Thyroid gland (tissue), 4 donors: ENCODE results near the gene ATOH7. TPM values are rescaled to one million over a fixed set of nuclear protein-coding genes. Genes with fewer than 3 reads are reported as not detected.

ENCODE experiments used
- DNase-seq, 2 donors: peaks; one replicate each; pipeline ENCODE4 v3.0.0-alpha.2; 2019
- H3K27ac ChIP-seq, 3 donors: fragments of 200-600 bp; sonication (generic); 1 replicate in 2 of 3; 2 replicates in 1 of 3; pipeline ENCODE4 v1.5.1; 2016 to 2019; ENCODE audit warnings: mild to moderate bottlenecking in 1 of 3, moderate library complexity in 1 of 3
- H3K27me3 ChIP-seq: fragments of 200-600 bp; sonication (generic); one replicate; pipeline ENCODE4 v1.5.1; 2019
- H3K36me3 ChIP-seq, 2 donors: fragments of 200-600 bp; sonication (generic); one replicate each; pipeline ENCODE4 v1.5.1; 2016 to 2019
- H3K4me1 ChIP-seq, 2 donors: fragments of 200-600 bp; sonication (generic); one replicate each; pipeline ENCODE4 v1.5.1; 2017 to 2019
- H3K4me3 ChIP-seq, 3 donors: fragments of 200-600 bp; sonication (generic); replicated peaks in 1 of 3; 1 replicate in 2 of 3; 2 replicates in 1 of 3; pipeline ENCODE4 v1.5.1; 2016; ENCODE audit warnings: mild to moderate bottlenecking in 1 of 3
- H3K9me3 ChIP-seq: fragments of 200-600 bp; sonication (generic); one replicate; pipeline ENCODE4 v1.5.1; 2017
- POLR2A ChIP-seq, 2 donors: fragments of 450-650 bp; IDR thresholded peaks; one replicate each; pipeline ENCODE4 v1.6.1; 2017; ENCODE audit warnings: antibody characterized with exemption in 2 of 2, mild to moderate bottlenecking in 2 of 2, moderate library complexity in 1 of 2
- WGBS, 2 donors: methylation state at CpG; one replicate each; pipeline ENCODE4 v1.1.5; 2017; 5-methylcytosine and 5-hydroxymethylcytosine counted together
- intact Hi-C: fragments of 100-400 bp; cut with DNase I; formaldehyde crosslinking; loops from one replicate; pipeline ENCODE4 v1.15.1; 2023
- total RNA-seq, 4 donors: library from RNA; depleted of rRNA; stranded (reverse); fragments of >200 nt; gene quantifications; one replicate each; pipeline ENCODE4 v1.2.3, GENCODE V29; 2016
- TF ChIP-seq, protein P1 (sequence below), 6 experiments: fragments of 200-600 bp in 3 of 6; fragments of 450-650 bp in 3 of 6; sonication (generic) in 3 of 6; IDR thresholded peaks; one replicate each; pipeline ENCODE4 v1.5.1; 2016 to 2019; ENCODE audit warnings: antibody characterized with exemption in 6 of 6, mild to moderate bottlenecking in 2 of 6, inconsistent platforms in 1 of 6, moderate library complexity in 1 of 6

The ATOH7 gene
- total RNA-seq, 4 donors from 2014 or later = not detected

DNA sequence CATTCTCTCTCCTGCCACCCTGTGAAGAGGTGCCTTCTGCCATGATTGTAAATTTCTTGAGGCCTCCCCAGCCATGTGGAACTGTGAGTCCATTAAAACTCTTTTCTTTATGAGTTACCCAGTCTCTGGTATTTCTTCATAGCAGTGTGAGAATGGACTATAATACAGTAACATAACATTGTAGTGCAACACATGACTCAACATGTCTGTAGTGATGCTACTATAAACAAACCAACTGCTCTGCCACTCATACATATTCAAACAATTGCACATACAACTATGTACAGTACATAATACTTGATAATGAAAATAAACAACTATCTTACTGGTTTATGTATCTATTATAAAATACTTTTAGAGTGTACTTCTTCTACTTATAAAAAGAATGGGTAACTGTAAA, 7.1 kb downstream of the ATOH7 start:
- no peak overlapping the region for H3K4me3 ChIP-seq
- no peaks in the 10 kb centered on the region for H3K4me1 ChIP-seq
- no peak overlapping the region for H3K27ac ChIP-seq
- H3K36me3 ChIP-seq = no peaks in the 10 kb centered on the region
- TF ChIP-seq POLR2A (IDR thresholded peaks at IDR 0.05) = no peak
- TF ChIP-seq, protein P1, sequence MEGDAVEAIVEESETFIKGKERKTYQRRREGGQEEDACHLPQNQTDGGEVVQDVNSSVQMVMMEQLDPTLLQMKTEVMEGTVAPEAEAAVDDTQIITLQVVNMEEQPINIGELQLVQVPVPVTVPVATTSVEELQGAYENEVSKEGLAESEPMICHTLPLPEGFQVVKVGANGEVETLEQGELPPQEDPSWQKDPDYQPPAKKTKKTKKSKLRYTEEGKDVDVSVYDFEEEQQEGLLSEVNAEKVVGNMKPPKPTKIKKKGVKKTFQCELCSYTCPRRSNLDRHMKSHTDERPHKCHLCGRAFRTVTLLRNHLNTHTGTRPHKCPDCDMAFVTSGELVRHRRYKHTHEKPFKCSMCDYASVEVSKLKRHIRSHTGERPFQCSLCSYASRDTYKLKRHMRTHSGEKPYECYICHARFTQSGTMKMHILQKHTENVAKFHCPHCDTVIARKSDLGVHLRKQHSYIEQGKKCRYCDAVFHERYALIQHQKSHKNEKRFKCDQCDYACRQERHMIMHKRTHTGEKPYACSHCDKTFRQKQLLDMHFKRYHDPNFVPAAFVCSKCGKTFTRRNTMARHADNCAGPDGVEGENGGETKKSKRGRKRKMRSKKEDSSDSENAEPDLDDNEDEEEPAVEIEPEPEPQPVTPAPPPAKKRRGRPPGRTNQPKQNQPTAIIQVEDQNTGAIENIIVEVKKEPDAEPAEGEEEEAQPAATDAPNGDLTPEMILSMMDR (IDR thresholded peaks at IDR 0.05) = no peak
- no peak for DNase-seq
- H3K27me3 ChIP-seq = no peaks in the 10 kb centered on the region
- intact Hi-C loops = no loop called here
- no peaks in the 10 kb centered on the region for H3K9me3 ChIP-seq

DNA sequence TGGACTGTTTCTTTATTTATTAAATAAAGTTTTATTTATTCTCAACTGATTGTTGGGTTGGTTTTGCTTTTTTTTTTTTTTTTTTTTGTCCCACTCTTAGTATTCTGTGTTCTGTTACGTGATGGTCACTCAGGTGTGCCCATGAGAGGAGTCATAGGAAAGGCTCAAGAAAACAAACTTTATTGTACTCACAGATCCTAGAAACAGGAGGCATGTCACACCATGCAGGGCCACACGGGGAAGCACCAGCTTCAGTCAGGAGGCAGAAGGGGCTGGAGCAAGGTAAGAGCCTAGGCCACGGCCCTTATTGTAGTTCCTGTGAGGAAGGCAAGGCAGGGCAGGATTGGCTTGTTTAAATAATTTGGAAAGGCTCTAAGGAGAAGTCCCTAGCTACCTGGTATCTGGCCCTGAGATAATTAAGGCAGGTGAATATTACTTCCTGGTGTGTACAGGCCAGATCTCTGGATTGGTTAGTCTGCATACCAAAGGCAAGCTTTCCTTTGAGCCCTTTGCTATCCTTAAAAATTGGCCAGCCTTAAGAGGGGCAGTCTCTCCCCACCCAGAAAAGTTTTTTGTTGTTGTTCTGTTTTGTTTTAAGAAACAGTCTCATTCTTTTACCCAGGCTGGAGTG, 8.3 kb downstream of the ATOH7 start:
- Histone ChIP-seq H3K4me1 (no peaks in the 10 kb centered on the region), H3K27ac (no peak overlapping the region), H3K27me3 (no peaks in the 10 kb centered on the region), H3K36me3 (no peaks in the 10 kb centered on the region), H3K4me3 (no peak overlapping the region), H3K9me3 (no peaks in the 10 kb centered on the region)
- intact Hi-C loops = no loop called here
- DNase-seq = no peak
- no peak for TF ChIP-seq POLR2A (IDR thresholded peaks at IDR 0.05)
- TF ChIP-seq, protein P1 (IDR thresholded peaks at IDR 0.05) = no peak
- WGBS, 2 donors = 59 to 62% methylated on average over 3 of the region's 3 CpGs

DNA sequence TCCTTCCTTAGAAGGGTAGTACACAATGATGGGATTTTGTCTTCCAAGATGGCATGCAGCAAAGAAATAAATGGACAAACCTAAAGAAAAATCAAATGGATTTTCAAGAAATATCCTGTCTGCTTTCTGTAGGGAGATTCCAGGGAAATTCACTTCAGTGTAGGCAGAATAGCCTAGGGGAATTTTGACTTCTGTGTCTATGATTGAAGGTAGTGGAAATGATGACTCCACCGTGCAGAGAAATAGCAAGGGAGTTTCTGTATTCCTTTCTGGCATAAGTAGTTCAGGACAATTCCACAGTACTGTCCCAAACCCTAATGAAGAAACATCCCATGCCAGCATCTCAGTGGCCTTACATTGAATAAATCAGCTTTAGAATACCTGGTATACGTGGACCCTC, 9.5 kb downstream of the ATOH7 start:
- H3K27me3 ChIP-seq = no peaks in the 10 kb centered on the region
- DNase-seq = no peak
- H3K4me1 ChIP-seq = no peaks in the 10 kb centered on the region
- intact Hi-C loops = no loop called here
- no peak for TF ChIP-seq POLR2A (IDR thresholded peaks at IDR 0.05)
- TF ChIP-seq, protein P1 (IDR thresholded peaks at IDR 0.05) = no peak
- 85 to 88% methylated on average over 2 of the region's 2 CpGs for WGBS, 2 donors
- H3K4me3 ChIP-seq = no peak overlapping the region
- no peaks in the 10 kb centered on the region for H3K9me3 ChIP-seq
- H3K27ac ChIP-seq = no peak overlapping the region
- H3K36me3 ChIP-seq = no peaks in the 10 kb centered on the region

DNA sequence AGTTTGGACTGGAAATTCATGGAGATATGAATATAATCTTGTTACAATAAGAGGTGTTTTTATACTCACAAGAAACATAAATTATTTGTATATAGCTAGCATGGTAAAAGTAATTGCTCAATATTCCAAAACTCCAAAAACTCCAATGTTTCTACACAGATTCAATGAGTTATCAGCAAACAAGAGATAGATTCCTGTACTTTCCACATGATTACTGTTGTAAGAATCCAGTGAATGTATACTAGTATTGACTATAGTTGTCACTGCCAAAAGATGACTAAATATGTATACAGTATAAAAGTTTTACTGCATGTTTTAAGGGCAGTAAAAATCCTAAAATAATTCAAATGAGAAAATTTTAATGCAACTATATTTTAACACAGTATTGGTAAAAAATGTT, 10.7 kb downstream of the ATOH7 start:
- no peak for DNase-seq

DNA sequence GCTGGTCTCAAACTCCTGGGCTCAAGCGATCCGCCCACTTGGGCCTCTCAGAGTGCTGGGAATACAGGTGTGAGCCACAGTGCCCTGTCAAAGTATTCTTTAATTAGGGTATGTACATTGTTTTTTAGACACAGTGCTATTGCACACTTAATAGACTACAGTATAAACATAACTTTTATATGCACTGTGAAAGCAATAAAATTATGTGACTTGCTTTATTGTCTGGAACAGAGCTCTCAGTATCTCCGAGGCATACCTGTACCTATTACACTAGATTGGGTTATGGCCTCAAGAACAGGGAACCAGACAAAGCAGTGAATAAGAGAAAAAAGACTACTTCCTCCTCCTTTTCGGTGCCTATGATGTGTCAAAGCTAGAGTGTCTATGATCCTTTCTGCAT, 13.1 kb downstream of the ATOH7 start:
- H3K27me3 ChIP-seq = no peaks in the 10 kb centered on the region
- H3K4me1 ChIP-seq = no peaks in the 10 kb centered on the region
- WGBS, 2 donors = 85 to 92% methylated on average over 4 of the region's 4 CpGs
- TF ChIP-seq, protein P1 (IDR thresholded peaks at IDR 0.05) = no peak
- no peak for TF ChIP-seq POLR2A (IDR thresholded peaks at IDR 0.05)
- no peak overlapping the region for H3K4me3 ChIP-seq
- H3K27ac ChIP-seq = no peak overlapping the region
- intact Hi-C loops = no loop called here
- DNase-seq = no peak
- no peaks in the 10 kb centered on the region for H3K9me3 ChIP-seq
- H3K36me3 ChIP-seq = no peaks in the 10 kb centered on the region

More for the DNA sequence above, 10.7 kb downstream of the ATOH7 start:
- no peaks in the 10 kb centered on the region for H3K9me3 ChIP-seq
- H3K27ac ChIP-seq = no peak overlapping the region
- intact Hi-C loops = no loop called here
- no peak overlapping the region for H3K4me3 ChIP-seq
- H3K27me3 ChIP-seq = no peaks in the 10 kb centered on the region
- H3K36me3 ChIP-seq = no peaks in the 10 kb centered on the region
- no peak for TF ChIP-seq POLR2A (IDR thresholded peaks at IDR 0.05)
- TF ChIP-seq, protein P1 (IDR thresholded peaks at IDR 0.05) = no peak
- no peaks in the 10 kb centered on the region for H3K4me1 ChIP-seq
